Activated T-cell treated with anti-CD3 and anti-CD28 coated beads, Interleukin-2, amount 50 U/mL, for 24 hours (primary cell): ENCODE measurements around the gene DDX25.

Experiments used
- DNase-seq: peaks from one replicate; pipeline ENCODE4 v3.0.0-alpha.2; 2020
- H3K27ac Mint-ChIP-seq: 2 replicates; pipeline ENCODE4 v1.8.0; 2020; ENCODE audit warnings: mild to moderate bottlenecking, mixed read lengths
- H3K27me3 Mint-ChIP-seq: 2 replicates; pipeline ENCODE4 v1.8.0; 2020; ENCODE audit warnings: mixed read lengths
- H3K36me3 Mint-ChIP-seq: 2 replicates; pipeline ENCODE4 v1.8.0; 2020; ENCODE audit warnings: low read depth, mixed read lengths
- H3K4me1 Mint-ChIP-seq: 2 replicates; pipeline ENCODE4 v1.8.0; 2020; ENCODE audit warnings: low read depth, mixed read lengths
- H3K4me3 Mint-ChIP-seq: 2 replicates; pipeline ENCODE4 v1.8.0; 2020; ENCODE audit warnings: mild to moderate bottlenecking, moderate library complexity, mixed read lengths
- H3K9me3 Mint-ChIP-seq: 2 replicates; pipeline ENCODE4 v1.8.0; 2020; ENCODE audit warnings: mixed read lengths

DDX25 gene

DNA sequence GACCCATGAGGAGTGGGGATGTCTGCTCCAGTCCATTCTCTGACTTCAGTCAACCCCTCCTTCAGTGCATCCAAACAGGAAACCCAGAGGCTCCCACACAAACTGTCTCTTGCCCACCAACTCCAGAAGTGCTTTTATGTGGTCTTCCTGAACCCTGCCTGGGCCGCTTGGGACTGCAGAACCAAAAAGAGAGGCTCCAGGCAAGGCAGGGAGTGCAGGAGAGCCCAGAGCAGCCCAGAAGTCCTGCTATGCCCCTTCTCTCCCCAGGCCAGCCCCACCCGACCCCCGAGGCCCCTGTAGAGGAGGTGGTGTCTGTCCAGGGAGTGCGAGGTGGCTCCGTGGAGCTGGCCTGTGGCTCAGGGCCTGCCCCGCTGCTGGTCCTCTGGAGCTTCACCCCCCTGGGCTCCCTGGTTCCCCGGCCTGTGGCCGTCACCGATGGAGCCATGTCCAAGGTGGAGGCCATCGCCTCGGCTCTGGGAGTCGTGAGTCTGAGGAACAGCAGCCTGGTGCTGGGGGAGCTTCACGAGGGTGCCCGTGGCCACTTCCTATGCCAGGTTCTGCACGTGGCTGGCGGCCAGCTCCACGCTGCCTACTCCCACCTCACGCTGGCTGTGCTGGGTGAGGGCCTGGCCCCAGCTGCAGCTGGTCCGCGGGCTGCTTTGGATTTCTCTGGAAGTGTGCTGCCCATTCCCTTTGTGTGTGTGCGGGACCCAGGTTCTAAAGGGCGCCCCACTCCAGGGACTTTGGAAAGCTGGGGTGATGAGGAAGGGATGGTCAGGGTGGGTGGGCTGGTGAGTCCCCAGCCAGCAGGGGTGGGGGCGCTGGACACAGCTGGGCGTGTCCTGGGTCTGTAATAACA is 43.3 kb downstream of the DDX25 start:
- H3K27ac Mint-ChIP-seq, result no peak overlapping the region
- DNase-seq, result no peak
- no peaks in the 10 kb centered on the region for H3K36me3 Mint-ChIP-seq
- no peaks in the 10 kb centered on the region for H3K27me3 Mint-ChIP-seq
- H3K4me1 Mint-ChIP-seq, result no peaks in the 10 kb centered on the region
- H3K4me3 Mint-ChIP-seq, result no peak overlapping the region
- H3K9me3 Mint-ChIP-seq, result no peaks in the 10 kb centered on the region

DNA sequence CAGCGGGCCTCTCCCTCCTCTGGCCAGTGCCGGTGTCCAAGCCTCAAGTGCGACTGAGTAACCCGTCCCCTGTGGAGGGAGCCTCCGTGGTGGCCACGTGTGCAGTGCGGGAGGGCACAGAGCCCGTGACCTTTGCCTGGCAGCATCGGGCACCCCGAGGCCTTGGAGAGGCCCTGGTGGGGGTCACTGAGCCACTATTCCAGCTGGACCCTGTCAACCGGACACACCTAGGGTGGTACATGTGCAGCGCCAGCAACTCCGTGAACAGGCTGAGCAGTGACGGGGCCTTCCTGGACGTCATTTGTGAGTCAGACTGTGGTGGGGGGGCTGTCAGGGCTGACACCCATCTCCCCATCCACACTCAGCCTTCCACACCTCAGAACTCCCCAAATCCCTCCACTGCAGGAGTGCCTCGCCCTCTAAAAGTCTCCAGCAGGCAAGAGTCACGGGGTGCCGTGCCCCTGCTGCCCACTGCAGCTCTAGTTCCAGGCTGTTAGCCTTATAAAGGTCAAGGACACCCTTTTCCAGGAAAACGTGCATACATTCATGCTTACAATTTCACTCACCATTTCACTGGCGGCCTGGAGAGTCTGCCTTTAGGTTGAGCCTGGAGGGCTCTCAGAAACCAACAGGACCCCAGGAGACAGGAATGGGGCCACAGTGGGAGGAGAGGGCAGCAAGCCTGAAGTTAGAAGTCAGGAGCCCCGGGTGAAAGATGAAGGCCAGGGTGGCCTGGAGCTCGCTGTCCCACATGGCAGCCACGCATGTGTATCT is 44.2 kb downstream of the DDX25 start:
- H3K36me3 Mint-ChIP-seq, result no peaks in the 10 kb centered on the region
- H3K9me3 Mint-ChIP-seq, result no peaks in the 10 kb centered on the region
- no peak overlapping the region for H3K4me3 Mint-ChIP-seq
- H3K27me3 Mint-ChIP-seq, result no peaks in the 10 kb centered on the region
- DNase-seq, result no peak
- no peak overlapping the region for H3K27ac Mint-ChIP-seq
- no peaks in the 10 kb centered on the region for H3K4me1 Mint-ChIP-seq

DNA sequence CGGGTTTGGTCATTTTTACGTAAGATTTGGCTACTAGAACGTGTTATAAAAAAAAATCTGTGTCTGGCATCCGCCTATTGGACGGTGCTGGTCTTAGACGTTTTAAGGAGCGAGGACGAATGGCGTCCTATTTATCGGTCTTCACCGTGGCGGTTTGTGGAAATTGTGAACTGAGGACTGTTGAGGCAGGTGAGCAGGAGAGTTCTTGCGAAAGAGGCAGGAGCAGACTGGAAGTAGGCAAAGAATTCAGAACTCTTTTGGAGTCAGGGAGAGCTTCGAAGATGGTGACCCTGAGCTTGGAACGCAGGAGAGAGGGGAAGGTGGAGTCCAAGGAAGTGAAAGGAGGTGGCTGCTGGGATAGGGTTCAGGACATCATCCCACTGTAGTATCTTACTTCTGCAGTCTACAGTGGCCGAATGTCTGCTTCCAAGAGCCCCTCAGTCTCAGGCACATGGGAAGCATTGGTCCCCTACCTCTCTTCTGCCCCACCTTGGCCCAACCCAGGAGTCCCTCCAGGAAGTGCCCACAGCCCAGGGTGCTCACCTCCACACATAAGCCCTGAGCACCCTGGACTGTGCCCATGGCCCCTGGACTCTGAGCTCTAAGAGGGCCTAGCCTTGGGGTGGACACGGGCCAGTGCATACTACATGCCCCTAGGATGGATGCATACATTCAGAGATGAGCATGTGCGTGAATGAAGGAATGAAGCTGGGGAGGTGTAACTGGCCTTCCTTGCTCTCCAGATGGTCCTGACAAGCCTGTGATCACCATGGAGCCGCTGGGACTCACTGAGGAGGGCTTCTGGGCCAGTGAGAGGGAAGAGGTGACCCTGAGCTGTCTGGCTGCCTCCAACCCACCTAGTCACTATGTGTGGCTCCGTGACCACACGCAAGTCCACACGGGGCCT is 45.2 kb downstream of the DDX25 start:
- Mint-ChIP-seq H3K4me3 (no peak overlapping the region), H3K36me3 (no peaks in the 10 kb centered on the region), H3K9me3 (no peaks in the 10 kb centered on the region), H3K27me3 (no peaks in the 10 kb centered on the region), H3K4me1 (no peaks in the 10 kb centered on the region), H3K27ac (no peak overlapping the region)
- no peak for DNase-seq

DNA sequence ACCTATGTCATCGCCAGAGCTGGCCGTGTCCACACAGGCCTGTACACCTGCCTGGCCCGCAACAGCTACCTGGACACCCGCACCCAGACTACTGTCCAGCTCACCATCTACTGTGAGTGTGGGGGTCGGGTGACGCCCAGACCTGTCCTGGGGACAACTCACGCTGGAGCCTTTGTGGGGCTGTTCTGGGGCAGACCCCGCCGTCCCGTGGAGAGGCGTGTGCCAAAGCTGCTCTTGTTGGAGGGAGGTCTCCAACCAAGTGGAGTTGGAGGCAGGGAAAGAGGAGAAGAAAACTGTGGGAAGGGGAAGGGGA is 45.8 kb downstream of the DDX25 start:
- Mint-ChIP-seq H3K9me3 (no peaks in the 10 kb centered on the region), H3K36me3 (no peaks in the 10 kb centered on the region), H3K4me1 (no peaks in the 10 kb centered on the region), H3K27me3 (no peaks in the 10 kb centered on the region), H3K4me3 (no peak overlapping the region), H3K27ac (no peak overlapping the region)
- no peak for DNase-seq

DNA sequence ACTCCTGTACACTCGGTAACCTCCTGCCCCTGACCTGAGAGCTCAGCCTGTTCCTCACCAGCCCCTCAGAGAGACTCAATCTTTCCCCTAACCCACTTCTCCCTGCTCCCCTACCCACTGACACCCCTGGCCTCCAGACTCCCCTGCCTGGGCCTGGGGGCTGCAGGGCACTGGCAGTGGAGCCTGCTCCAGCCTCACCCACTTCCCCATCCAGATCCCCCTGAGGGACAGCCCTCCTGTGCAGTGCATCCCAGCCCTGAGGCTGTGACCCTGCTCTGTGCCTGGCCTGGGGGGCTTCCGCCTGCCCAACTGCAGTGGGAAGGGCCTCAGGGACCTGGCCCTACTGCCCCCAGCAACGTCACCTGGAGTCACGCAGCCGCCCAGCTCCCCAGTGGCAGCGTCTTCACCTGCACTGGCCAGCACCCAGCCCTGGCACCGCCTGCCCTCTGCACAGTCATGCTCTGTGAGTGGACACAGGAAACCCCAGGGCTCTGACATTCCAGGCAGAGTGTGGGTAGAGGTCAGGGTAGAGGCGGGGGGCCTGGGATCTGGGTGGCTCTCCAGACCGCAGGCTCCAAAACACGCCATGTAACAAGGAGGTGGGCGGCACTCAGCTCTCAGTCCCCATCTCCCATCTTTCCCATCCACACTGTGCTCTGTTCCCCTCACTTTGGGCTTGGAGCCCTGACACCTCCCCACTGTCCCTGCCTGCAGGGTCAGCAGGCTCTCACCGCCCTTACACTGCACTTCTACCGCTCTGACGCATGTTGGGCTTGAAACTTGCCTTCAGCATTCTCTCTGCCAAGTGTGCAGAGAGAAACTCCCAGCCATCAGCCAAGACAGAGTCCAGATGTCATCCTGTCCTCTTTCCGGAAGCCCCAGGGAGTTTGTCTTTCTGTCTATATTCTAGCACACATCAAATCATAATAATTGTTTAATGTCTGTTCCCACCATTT is 46.7 kb downstream of the DDX25 start:
- no peak overlapping the region for H3K27ac Mint-ChIP-seq
- no peak for DNase-seq
- no peak overlapping the region for H3K4me3 Mint-ChIP-seq
- H3K9me3 Mint-ChIP-seq, result no peaks in the 10 kb centered on the region
- H3K4me1 Mint-ChIP-seq, result no peaks in the 10 kb centered on the region
- no peaks in the 10 kb centered on the region for H3K36me3 Mint-ChIP-seq
- H3K27me3 Mint-ChIP-seq, result no peaks in the 10 kb centered on the region

DNA sequence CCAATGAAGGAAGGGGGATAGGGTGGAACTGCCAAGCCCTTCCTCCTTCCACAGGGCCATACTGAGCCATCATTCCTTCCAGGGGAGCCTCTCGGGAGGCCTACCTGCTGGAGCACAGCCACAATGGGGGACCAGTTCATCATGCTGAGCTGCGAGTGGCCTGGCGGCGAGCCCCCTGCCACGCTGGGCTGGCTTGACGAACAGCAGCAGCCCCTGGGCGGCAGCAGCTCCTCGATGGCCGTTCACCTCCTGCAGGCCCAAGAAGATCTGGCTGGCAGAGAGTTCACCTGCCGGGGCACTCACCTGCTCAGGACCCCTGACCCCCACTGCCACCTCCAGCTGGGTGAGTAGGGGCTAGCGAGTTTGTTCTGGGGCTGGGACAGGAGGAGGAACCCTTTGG is 47.4 kb downstream of the DDX25 start:
- H3K27me3 Mint-ChIP-seq, result no peaks in the 10 kb centered on the region
- H3K36me3 Mint-ChIP-seq, result no peaks in the 10 kb centered on the region
- H3K27ac Mint-ChIP-seq, result no peak overlapping the region
- no peak for DNase-seq
- H3K9me3 Mint-ChIP-seq, result no peaks in the 10 kb centered on the region
- no peak overlapping the region for H3K4me3 Mint-ChIP-seq
- H3K4me1 Mint-ChIP-seq, result no peaks in the 10 kb centered on the region

DNA sequence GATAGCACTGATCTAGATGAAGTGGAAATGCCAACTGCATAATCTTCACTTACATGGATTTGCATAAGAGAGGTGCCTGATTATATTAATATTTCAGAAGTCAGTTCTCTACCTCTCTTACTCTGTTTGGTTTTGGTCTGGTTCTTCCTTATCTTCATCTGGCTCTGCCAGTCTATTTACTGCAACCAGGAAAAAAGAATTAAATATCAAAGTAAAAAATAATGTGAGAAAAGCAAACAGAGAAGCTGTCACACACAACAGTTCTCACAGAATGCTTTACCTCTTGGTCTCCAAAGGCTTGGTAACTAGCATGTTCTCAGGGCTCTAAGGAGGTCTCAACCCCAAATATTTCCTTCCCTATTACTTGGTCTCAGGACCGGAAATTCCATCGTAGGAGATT is 48.3 kb downstream of the DDX25 start:
- DNase-seq, result no peak
- Mint-ChIP-seq H3K27me3 (no peaks in the 10 kb centered on the region), H3K36me3 (no peaks in the 10 kb centered on the region), H3K27ac (no peak overlapping the region), H3K9me3 (no peaks in the 10 kb centered on the region), H3K4me3 (no peak overlapping the region), H3K4me1 (peaks cover under 1% of the 10 kb centered on the region)

DNA sequence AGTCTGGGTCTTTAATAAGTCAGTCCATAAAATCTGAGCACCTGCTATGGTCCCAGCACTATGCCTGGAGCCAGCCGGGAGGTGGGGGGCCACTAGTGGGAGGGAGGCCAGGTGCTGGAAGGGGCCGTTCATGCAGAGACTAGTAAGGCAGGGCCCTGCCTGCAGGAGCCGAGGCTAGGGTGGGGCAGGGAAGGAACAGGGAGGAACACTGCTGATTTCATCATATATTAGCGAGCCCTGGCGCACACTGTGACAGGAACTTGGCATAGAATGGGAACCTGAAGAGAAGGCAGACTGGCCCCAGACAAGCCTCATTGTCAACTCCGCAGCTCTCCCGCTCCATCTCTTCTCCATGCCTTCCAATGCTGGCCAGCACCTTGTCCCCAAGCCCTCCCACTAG is 48.7 kb downstream of the DDX25 start:
- DNase-seq, result no peak
- H3K4me1 Mint-ChIP-seq, result peaks cover 5% of the 10 kb centered on the region
- H3K36me3 Mint-ChIP-seq, result no peaks in the 10 kb centered on the region
- H3K4me3 Mint-ChIP-seq, result no peak overlapping the region
- no peaks in the 10 kb centered on the region for H3K27me3 Mint-ChIP-seq
- no peak overlapping the region for H3K27ac Mint-ChIP-seq
- H3K9me3 Mint-ChIP-seq, result no peaks in the 10 kb centered on the region

DNA sequence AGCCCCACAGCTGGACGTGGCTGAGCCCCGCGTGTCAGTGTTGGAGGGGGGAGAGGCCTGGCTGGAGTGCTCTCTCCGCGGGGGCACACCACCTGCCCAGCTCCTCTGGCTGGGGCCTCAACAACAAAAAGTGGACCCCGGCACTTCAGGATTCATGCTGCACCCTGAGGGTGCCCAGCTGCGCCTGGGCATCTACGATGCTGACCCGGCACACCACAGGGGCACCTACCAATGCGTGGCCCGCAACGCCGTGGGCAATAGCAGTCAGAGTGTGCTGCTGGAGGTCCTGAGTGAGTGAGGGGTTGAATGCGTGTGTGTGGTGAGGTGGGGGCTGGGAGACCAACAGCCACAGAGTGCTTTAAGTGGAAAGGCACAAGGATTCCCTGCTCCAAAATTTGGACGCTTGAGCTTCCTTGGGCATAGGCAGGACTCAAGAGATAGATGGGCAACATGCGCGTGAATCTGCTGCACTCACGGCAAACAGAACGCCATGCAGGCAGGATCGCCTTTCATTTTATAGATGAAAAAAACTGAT is 49.2 kb downstream of the DDX25 start:
- Mint-ChIP-seq H3K27me3 (no peaks in the 10 kb centered on the region), H3K36me3 (no peaks in the 10 kb centered on the region), H3K4me3 (no peak overlapping the region), H3K27ac (no peak overlapping the region), H3K9me3 (no peaks in the 10 kb centered on the region), H3K4me1 (peaks cover 5% of the 10 kb centered on the region)
- no peak for DNase-seq

DNA sequence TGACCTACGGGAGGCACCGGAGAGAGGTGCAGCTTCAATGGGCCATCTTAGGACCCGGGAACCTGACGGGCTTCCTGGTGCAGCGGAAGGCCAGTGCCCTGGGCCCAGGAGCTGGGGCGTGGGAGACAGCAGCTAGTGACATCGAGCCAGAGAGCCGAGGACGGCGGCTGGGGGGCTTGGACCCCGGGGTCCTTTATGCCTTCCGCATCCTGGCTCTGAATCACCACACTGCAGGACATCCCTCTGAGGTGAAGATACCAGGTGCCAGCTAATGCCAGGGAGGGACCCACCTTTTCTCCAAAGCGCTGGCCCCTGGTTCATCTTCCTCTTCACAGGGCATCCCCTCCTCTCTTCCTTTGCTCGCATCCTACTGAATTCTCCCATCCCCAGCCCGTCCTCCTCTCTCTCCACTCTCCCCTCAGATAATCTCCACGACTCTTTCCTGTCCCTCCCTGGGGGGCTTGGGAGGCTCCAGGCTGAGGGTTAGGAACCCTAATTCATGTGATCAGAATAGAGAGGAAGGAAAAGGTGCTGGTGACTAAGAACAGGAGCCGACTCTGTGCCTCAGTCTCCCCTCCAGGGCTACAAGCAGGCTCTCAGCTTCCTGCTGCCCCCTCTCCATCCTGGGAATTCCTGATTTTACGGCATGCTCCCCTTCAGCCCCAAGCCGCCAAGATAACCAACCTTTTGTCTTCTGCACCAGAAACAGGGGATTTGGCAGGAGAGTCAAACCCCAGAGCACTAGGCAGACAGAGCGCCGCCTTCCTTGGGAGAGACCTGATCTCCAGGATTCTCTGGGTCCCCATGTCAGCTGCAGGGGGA is 50.0 kb downstream of the DDX25 start:
- Mint-ChIP-seq H3K27ac (no peak overlapping the region), H3K36me3 (no peaks in the 10 kb centered on the region), H3K27me3 (no peaks in the 10 kb centered on the region), H3K4me1 (peaks cover 5% of the 10 kb centered on the region), H3K9me3 (no peaks in the 10 kb centered on the region), H3K4me3 (no peak overlapping the region)
- DNase-seq, result no peak

DNA sequence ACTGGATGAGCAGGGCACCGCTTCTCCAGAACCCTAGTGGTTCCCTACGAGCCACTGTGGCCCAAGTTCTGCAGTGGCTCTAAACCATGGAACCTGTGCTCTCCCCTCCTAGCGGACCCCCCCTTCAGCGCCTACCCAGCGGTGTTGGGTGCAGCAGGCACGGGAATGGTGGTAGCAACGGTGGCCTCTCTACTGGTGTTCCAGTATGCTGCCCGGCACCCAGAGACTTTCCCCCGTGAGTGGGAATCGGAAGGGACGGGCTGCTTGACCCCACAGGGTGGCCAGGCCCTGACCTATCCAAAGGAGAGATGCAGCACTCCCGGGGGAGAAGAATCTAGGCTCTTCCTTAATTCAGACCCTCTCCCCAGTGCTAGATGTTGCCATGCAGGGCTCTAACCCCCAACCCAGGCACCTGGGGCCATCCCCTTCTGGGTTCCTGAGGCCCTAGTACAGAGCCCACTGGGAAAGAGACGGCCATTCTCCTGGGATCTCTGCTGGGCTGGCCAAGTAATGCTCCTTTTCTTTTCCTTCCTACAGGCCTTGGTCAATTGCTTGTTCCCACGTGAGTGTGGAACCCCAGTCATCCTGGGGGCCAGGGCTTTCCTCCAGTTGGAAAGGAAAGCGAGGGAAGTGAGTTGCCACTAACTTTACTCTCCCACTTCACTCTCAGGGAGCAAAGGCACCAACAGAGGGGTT is 50.8 kb downstream of the DDX25 start:
- no peaks in the 10 kb centered on the region for H3K27me3 Mint-ChIP-seq
- no peaks in the 10 kb centered on the region for H3K9me3 Mint-ChIP-seq
- no peaks in the 10 kb centered on the region for H3K36me3 Mint-ChIP-seq
- DNase-seq, result no peak
- no peak overlapping the region for H3K27ac Mint-ChIP-seq
- H3K4me3 Mint-ChIP-seq, result no peak overlapping the region
- H3K4me1 Mint-ChIP-seq, result peaks cover 5% of the 10 kb centered on the region

DNA sequence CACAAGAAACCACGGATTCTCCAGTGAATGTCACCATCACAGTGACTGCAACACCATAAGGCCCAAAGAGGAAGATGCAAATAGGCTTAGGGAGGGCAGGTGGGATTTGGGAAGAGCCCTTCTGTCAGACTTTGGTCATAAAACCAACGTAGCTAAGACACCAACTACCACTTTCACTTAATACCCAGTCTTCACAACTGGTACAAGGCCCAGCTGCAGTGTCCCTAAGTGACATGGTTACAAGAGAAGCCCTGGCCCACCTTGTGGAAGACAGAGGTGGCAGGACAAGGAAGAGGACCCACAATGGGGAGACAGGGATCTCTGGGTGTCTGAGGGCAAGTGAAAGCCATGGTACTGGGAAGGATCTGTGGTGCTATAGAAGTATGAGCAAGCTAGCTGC is 51.5 kb downstream of the DDX25 start:
- no peak overlapping the region for H3K4me3 Mint-ChIP-seq
- H3K36me3 Mint-ChIP-seq, result no peaks in the 10 kb centered on the region
- H3K9me3 Mint-ChIP-seq, result no peaks in the 10 kb centered on the region
- no peak overlapping the region for H3K27ac Mint-ChIP-seq
- no peak for DNase-seq
- no peaks in the 10 kb centered on the region for H3K27me3 Mint-ChIP-seq
- H3K4me1 Mint-ChIP-seq, result peaks cover 5% of the 10 kb centered on the region
